GM21786 (cell line): ENCODE data around the gene ITGB8.

Source experiments
- ATAC-seq: cut with Tn5 transposase; IDR thresholded peaks from one replicate; pipeline ENCODE4 v1.9.1; 2021; ENCODE audit not compliant: unreplicated experiment

ITGB8 gene

GRCh38 chr7:20450536-20450935 is 119.8 kb downstream of the ITGB8 start:
- no peak for ATAC-seq

GRCh38 chr7:20454202-20454601 is 123.5 kb downstream of the ITGB8 start:
- ATAC-seq, result no peak

GRCh38 chr7:20456701-20457100 is 126.0 kb downstream of the ITGB8 start:
- no peak for ATAC-seq

- no peak for ATAC-seq
These were observed 127.8 kb downstream of the ITGB8 start for GRCh38 chr7:20458521-20458920.

- no peak for ATAC-seq
These were observed 128.7 kb downstream of the ITGB8 start for GRCh38 chr7:20459419-20459818.

GRCh38 chr7:20464891-20465290 is 134.2 kb downstream of the ITGB8 start:
- ATAC-seq, result no peak
